ENCODE measurements around the gene FARP1. TPM values are rescaled to one million over a fixed set of nuclear protein-coding genes. Genes with fewer than 3 reads are reported as not detected.

Gene FARP1
- total RNA-seq, 4 donors from 2014 or later: 11.0 to 27.2 (median 13.6) TPM

- H3K27me3 ChIP-seq: no peaks in the 10 kb centered on the region
- no peak overlapping the region for H3K27ac ChIP-seq
- no peak for TF ChIP-seq POLR2A (IDR thresholded peaks at IDR 0.05)
- no peak for TF ChIP-seq CTCF (IDR thresholded peaks at IDR 0.05)
- no peak for DNase-seq (ENCODE audit: low spot score in 2 of 2)
- WGBS: 36% methylated on average over 3 of the region's 3 CpGs
- no peaks in the 10 kb centered on the region for H3K36me3 ChIP-seq
- no peaks in the 10 kb centered on the region for H3K9me3 ChIP-seq
- no peak overlapping the region for H3K4me3 ChIP-seq
- no peaks in the 10 kb centered on the region for H3K4me1 ChIP-seq
Measured at GRCh38 chr13:98105929-98106336, 37.0 kb upstream of the FARP1 start.

- Histone ChIP-seq H3K4me1 (no peaks in the 10 kb centered on the region), H3K4me3 (no peak overlapping the region), H3K36me3 (no peaks in the 10 kb centered on the region), H3K27ac (no peak overlapping the region), H3K27me3 (no peaks in the 10 kb centered on the region), H3K9me3 (no peaks in the 10 kb centered on the region)
- TF ChIP-seq POLR2A (IDR thresholded peaks at IDR 0.05) (no peak), CTCF (IDR thresholded peaks at IDR 0.05) (no peak)
- 74% methylated on average over 3 of the region's 3 CpGs for WGBS
- DNase-seq (ENCODE audit: low spot score in 2 of 2): no peak
Measured at GRCh38 chr13:98108341-98108740, 34.6 kb upstream of the FARP1 start.

- 87% methylated on average over 7 of the region's 7 CpGs for WGBS
Measured at GRCh38 chr13:98109226-98109853, 33.6 kb upstream of the FARP1 start.

GRCh38 chr13:98110749-98111148 is 32.1 kb upstream of the FARP1 start:
- DNase-seq (ENCODE audit: low spot score in 2 of 2): no peak
- TF ChIP-seq POLR2AphosphoS5 (IDR thresholded peaks at IDR 0.05) (no peak), CTCF (IDR thresholded peaks at IDR 0.05) (no peak), EP300 (IDR thresholded peaks at IDR 0.05) (no peak), POLR2A (IDR thresholded peaks at IDR 0.05) (no peak)
- H3K27me3 ChIP-seq: no peaks in the 10 kb centered on the region
- no peaks in the 10 kb centered on the region for H3K4me1 ChIP-seq
- 90% methylated on average over 5 of the region's 5 CpGs for WGBS
- H3K27ac ChIP-seq: no peak overlapping the region
- H3K9me3 ChIP-seq: no peaks in the 10 kb centered on the region
- H3K4me3 ChIP-seq: no peak overlapping the region
- no peaks in the 10 kb centered on the region for H3K36me3 ChIP-seq

More at GRCh38 chr13:98109226-98109853, 33.6 kb upstream of the FARP1 start:
- DNase-seq (ENCODE audit: low spot score in 2 of 2): no peak
- Histone ChIP-seq H3K27me3 (no peaks in the 10 kb centered on the region), H3K36me3 (no peaks in the 10 kb centered on the region), H3K4me3 (no peak overlapping the region), H3K9me3 (no peaks in the 10 kb centered on the region), H3K27ac (no peak overlapping the region), H3K4me1 (no peaks in the 10 kb centered on the region)
- TF ChIP-seq CTCF (IDR thresholded peaks at IDR 0.05) (no peak), EP300 (IDR thresholded peaks at IDR 0.05) (no peak), POLR2AphosphoS5 (IDR thresholded peaks at IDR 0.05) (no peak), POLR2A (IDR thresholded peaks at IDR 0.05) (no peak)

- no peaks in the 10 kb centered on the region for H3K4me1 ChIP-seq
- 95% methylated on average over 7 of the region's 10 CpGs for WGBS
- no peak for DNase-seq (ENCODE audit: low spot score in 2 of 2)
- H3K36me3 ChIP-seq: no peaks in the 10 kb centered on the region
- no peaks in the 10 kb centered on the region for H3K27me3 ChIP-seq
- H3K9me3 ChIP-seq: no peaks in the 10 kb centered on the region
- no peak overlapping the region for H3K4me3 ChIP-seq
- H3K27ac ChIP-seq: no peak overlapping the region
- no peak for TF ChIP-seq POLR2A (IDR thresholded peaks at IDR 0.05)
- TF ChIP-seq EP300 (IDR thresholded peaks at IDR 0.05): no peak
- TF ChIP-seq CTCF (IDR thresholded peaks at IDR 0.05): no peak
- TF ChIP-seq POLR2AphosphoS5 (IDR thresholded peaks at IDR 0.05): no peak
Measured at GRCh38 chr13:98111168-98112098, 31.5 kb upstream of the FARP1 start.

All from suprapubic skin (tissue), 4 donors.